GM23338 (cell line): ENCODE measurements around the gene LCNL1. TPM values are rescaled to one million over a fixed set of nuclear protein-coding genes. Genes with fewer than 3 reads are reported as not detected.

Experiments
- ATAC-seq: fragments of 200-7000 bp; cut with Tn5 transposase; 3 replicates; pipeline ENCODE4 v1.9.1; 2020
- DNase-seq: peaks from one replicate; pipeline ENCODE4 v3.0.0-alpha.2; 2015; ENCODE audit warnings: low spot score
- H2AFZ ChIP-seq: fragments of 200-600 bp; sonication (generic); 2 replicates; pipeline ENCODE4 v1.8.0; 2016; ENCODE audit warnings: antibody characterized with exemption, mild to moderate bottlenecking, moderate library complexity
- H3F3A ChIP-seq: fragments of 200-600 bp; sonication (generic); replicated peaks from 2 replicates; pipeline ENCODE4 v1.8.0; 2017; ENCODE audit warnings: antibody characterized with exemption, mixed run types, low read depth
- H3K27ac ChIP-seq: fragments of 200-600 bp; sonication (generic); 2 replicates; pipeline ENCODE4 v1.6.1; 2016; ENCODE audit warnings: low read depth
- H3K27me3 ChIP-seq: fragments of 200-600 bp; sonication (generic); 2 replicates; pipeline ENCODE4 v1.8.0; 2016; ENCODE audit warnings: mild to moderate bottlenecking, mixed run types, moderate library complexity; ENCODE audit not compliant: insufficient read depth
- H3K36me3 ChIP-seq: fragments of 200-600 bp; sonication (generic); 2 replicates; pipeline ENCODE4 v1.8.0; 2016; ENCODE audit warnings: mild to moderate bottlenecking; ENCODE audit not compliant: insufficient read depth
- H3K4me1 ChIP-seq: fragments of 200-600 bp; sonication (generic); 2 replicates; pipeline ENCODE4 v1.8.0; 2016; ENCODE audit warnings: mild to moderate bottlenecking, moderate library complexity; ENCODE audit not compliant: insufficient read depth
- H3K4me2 ChIP-seq: fragments of 200-600 bp; sonication (generic); 2 replicates; pipeline ENCODE4 v1.7.1; 2017; ENCODE audit warnings: mixed run types
- H3K4me3 ChIP-seq: fragments of 200-600 bp; sonication (generic); 2 replicates; pipeline ENCODE4 v1.6.1; 2016; ENCODE audit warnings: mixed run types
- H3K79me2 ChIP-seq: fragments of 200-600 bp; sonication (generic); replicated peaks from 2 replicates; pipeline ENCODE4 v1.8.0; 2017; ENCODE audit warnings: mild to moderate bottlenecking; ENCODE audit not compliant: insufficient read depth
- H3K9me2 ChIP-seq: fragments of 200-600 bp; sonication (generic); 2 replicates; pipeline ENCODE4 v1.8.0; 2017; ENCODE audit not compliant: insufficient read depth
- H4K20me1 ChIP-seq: fragments of 200-600 bp; sonication (generic); replicated peaks from 2 replicates; pipeline ENCODE4 v1.8.0; 2017; ENCODE audit warnings: mild to moderate bottlenecking; ENCODE audit not compliant: insufficient read depth
- H3K27ac Mint-ChIP-seq: 2 replicates; pipeline ENCODE4 v1.8.0; 2020; ENCODE audit warnings: inconsistent platforms, mild to moderate bottlenecking, moderate library complexity, mixed read lengths
- H3K27me3 Mint-ChIP-seq: 3 replicates; pipeline ENCODE4 v1.8.0; 2022; ENCODE audit warnings: low read depth, mild to moderate bottlenecking, moderate library complexity, mixed read lengths, inconsistent platforms; ENCODE audit not compliant: insufficient read depth, poor library complexity
- H3K36me3 Mint-ChIP-seq: 3 replicates; pipeline ENCODE4 v1.8.0; 2021; ENCODE audit warnings: low read depth, mild to moderate bottlenecking, inconsistent platforms, moderate library complexity, mixed read lengths
- H3K4me1 Mint-ChIP-seq: 3 replicates; pipeline ENCODE4 v1.8.0; 2020; ENCODE audit warnings: mild to moderate bottlenecking, inconsistent platforms, mixed read lengths
- H3K4me3 Mint-ChIP-seq: 3 replicates; pipeline ENCODE4 v1.8.0; 2021; ENCODE audit warnings: moderate library complexity, mild to moderate bottlenecking, inconsistent platforms, mixed read lengths
- H3K9me3 Mint-ChIP-seq: 3 replicates; pipeline ENCODE4 v1.8.0; 2020; ENCODE audit warnings: moderate library complexity, mild to moderate bottlenecking, inconsistent platforms, mixed read lengths
- CREB1 ChIP-seq: fragments of 250-450 bp; sonication (Bioruptor Pico); IDR thresholded peaks from 2 replicates; pipeline ENCODE4 v1.5.0; 2020; ENCODE audit warnings: low read depth, mild to moderate bottlenecking, moderate library complexity
- CTCF ChIP-seq, 2 experiments: fragments of 200-600 bp in 1 of 2; sonication (generic) in 1 of 2; conservative IDR thresholded peaks; 2 replicates each; pipeline versions ENCODE4 v1.5.1 to v1.6.1; 2016 to 2017; ENCODE audit warnings: antibody characterized with exemption in 2 of 2, low read depth in 2 of 2, mild to moderate bottlenecking in 2 of 2, moderate library complexity in 1 of 2
- EZH2phosphoT487 ChIP-seq: fragments of 200-600 bp; sonication (generic); IDR thresholded peaks from one replicate; pipeline ENCODE4 v1.8.1; 2018; ENCODE audit warnings: antibody characterized with exemption; ENCODE audit not compliant: unreplicated experiment
- NANOG ChIP-seq: IDR thresholded peaks from 2 replicates; pipeline ENCODE4 v1.6.1; 2016; ENCODE audit warnings: antibody characterized with exemption, borderline replicate concordance
- POLR2AphosphoS5 ChIP-seq: IDR thresholded peaks from 2 replicates; pipeline ENCODE4 v1.6.1; 2016; ENCODE audit warnings: antibody characterized with exemption, low read depth
- STAT1 ChIP-seq: IDR thresholded peaks from one replicate; pipeline ENCODE4 v1.6.1; 2016; ENCODE audit warnings: antibody characterized with exemption; ENCODE audit not compliant: unreplicated experiment
- ZNF114 ChIP-seq: fragments of 250-450 bp; sonication (Bioruptor Pico); IDR thresholded peaks from 2 replicates; pipeline ENCODE4 v1.5.0; 2020; ENCODE audit warnings: mild to moderate bottlenecking, moderate library complexity
- ZNF462 ChIP-seq: fragments of 250-450 bp; sonication (Bioruptor Pico); IDR thresholded peaks from 2 replicates; pipeline ENCODE4 v1.5.0; 2020; ENCODE audit warnings: mild to moderate bottlenecking, moderate library complexity
- polyA plus RNA-seq: library from polyadenylated mRNA; unstranded; fragments of >200 nt; fragmentation: Nextera tagmentation; extraction: Ambion mirVana; gene quantifications from 2 replicates; pipeline ENCODE4 v1.2.1, GENCODE V29; 2016
- total RNA-seq: library from RNA; depleted of rRNA; stranded (reverse); fragments of >200 nt; shearing (Covaris generic); gene quantifications from 2 replicates; pipeline ENCODE4 v1.2.3, GENCODE V29; 2014
- TF ChIP-seq, protein P1 (sequence below): IDR thresholded peaks from 2 replicates; pipeline ENCODE4 v1.6.1; 2016; ENCODE audit warnings: antibody characterized with exemption
- TF ChIP-seq, protein P2 (sequence below): IDR thresholded peaks from one replicate; pipeline ENCODE4 v1.6.1; 2018; ENCODE audit warnings: antibody characterized with exemption; ENCODE audit not compliant: unreplicated experiment

LCNL1 gene
- total and polyA plus RNA-seq, 2 experiments from 2014 or later = 0.11 TPM; not detected in 1

GRCh38 chr9:136971746-136972145 lies 11.0 kb upstream of the LCNL1 start (continued):
- no peak for TF ChIP-seq ZNF462 (CRISPR knock-in tag)
- TF ChIP-seq POLR2AphosphoS5 = no peak
- no peak for TF ChIP-seq CREB1 (CRISPR knock-in tag)
- TF ChIP-seq ZNF114 (CRISPR knock-in tag) = no peak
- no peak for TF ChIP-seq STAT1
- TF ChIP-seq CTCF (conservative IDR thresholded peaks at IDR 0.05; ENCODE audit: low read depth in 2 of 2) = no peak
- TF ChIP-seq, protein P1, sequence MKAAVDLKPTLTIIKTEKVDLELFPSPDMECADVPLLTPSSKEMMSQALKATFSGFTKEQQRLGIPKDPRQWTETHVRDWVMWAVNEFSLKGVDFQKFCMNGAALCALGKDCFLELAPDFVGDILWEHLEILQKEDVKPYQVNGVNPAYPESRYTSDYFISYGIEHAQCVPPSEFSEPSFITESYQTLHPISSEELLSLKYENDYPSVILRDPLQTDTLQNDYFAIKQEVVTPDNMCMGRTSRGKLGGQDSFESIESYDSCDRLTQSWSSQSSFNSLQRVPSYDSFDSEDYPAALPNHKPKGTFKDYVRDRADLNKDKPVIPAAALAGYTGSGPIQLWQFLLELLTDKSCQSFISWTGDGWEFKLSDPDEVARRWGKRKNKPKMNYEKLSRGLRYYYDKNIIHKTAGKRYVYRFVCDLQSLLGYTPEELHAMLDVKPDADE = no peak

- Mint-ChIP-seq H3K4me3 (no peak overlapping the region), H3K9me3 (no peaks in the 10 kb centered on the region), H3K36me3 (no peaks in the 10 kb centered on the region), H3K27ac (no peak overlapping the region), H3K27me3 (peaks cover 6% of the 10 kb centered on the region), H3K4me1 (peaks cover under 1% of the 10 kb centered on the region; the same call in 1 of the 3 replicates)
- Histone ChIP-seq H4K20me1 (no peaks in the 10 kb centered on the region), H3K27me3 (no peaks in the 10 kb centered on the region), H3K79me2 (no peaks in the 10 kb centered on the region), H3F3A (no peaks in the 10 kb centered on the region), H3K4me2 (no peak overlapping the region), H3K9me2 (no peaks in the 10 kb centered on the region), H2AFZ (no peak overlapping the region), H3K27ac (no peak overlapping the region), H3K36me3 (no peaks in the 10 kb centered on the region), H3K4me3 (no peak overlapping the region), H3K4me1 (no peaks in the 10 kb centered on the region)
- ATAC-seq (no peak), DNase-seq (no peak)
- TF ChIP-seq, protein P2, sequence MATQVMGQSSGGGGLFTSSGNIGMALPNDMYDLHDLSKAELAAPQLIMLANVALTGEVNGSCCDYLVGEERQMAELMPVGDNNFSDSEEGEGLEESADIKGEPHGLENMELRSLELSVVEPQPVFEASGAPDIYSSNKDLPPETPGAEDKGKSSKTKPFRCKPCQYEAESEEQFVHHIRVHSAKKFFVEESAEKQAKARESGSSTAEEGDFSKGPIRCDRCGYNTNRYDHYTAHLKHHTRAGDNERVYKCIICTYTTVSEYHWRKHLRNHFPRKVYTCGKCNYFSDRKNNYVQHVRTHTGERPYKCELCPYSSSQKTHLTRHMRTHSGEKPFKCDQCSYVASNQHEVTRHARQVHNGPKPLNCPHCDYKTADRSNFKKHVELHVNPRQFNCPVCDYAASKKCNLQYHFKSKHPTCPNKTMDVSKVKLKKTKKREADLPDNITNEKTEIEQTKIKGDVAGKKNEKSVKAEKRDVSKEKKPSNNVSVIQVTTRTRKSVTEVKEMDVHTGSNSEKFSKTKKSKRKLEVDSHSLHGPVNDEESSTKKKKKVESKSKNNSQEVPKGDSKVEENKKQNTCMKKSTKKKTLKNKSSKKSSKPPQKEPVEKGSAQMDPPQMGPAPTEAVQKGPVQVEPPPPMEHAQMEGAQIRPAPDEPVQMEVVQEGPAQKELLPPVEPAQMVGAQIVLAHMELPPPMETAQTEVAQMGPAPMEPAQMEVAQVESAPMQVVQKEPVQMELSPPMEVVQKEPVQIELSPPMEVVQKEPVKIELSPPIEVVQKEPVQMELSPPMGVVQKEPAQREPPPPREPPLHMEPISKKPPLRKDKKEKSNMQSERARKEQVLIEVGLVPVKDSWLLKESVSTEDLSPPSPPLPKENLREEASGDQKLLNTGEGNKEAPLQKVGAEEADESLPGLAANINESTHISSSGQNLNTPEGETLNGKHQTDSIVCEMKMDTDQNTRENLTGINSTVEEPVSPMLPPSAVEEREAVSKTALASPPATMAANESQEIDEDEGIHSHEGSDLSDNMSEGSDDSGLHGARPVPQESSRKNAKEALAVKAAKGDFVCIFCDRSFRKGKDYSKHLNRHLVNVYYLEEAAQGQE = no peak
- TF ChIP-seq STAT1 = no peak
- TF ChIP-seq CTCF (conservative IDR thresholded peaks at IDR 0.05; ENCODE audit: low read depth in 2 of 2) = no peak
- TF ChIP-seq CREB1 (CRISPR knock-in tag) = no peak
- no peak for TF ChIP-seq NANOG
- TF ChIP-seq EZH2phosphoT487 = no peak
Observed at GRCh38 chr9:136972335-136972734, 10.5 kb upstream of the LCNL1 start.
